Jurkat, Clone E6-1 (cell line): ENCODE results near the gene C1QTNF8.

Experiments used
- DNase-seq: peaks from one replicate; pipeline ENCODE4 v3.0.0-alpha.2; 2011; ENCODE audit warnings: low read depth, low spot score
- H3K4me3 ChIP-seq: 2 replicates; pipeline ENCODE4 v1.5.1; 2011; ENCODE audit warnings: mild to moderate bottlenecking, low read length, control low read depth, moderate library complexity

Gene C1QTNF8

DNA sequence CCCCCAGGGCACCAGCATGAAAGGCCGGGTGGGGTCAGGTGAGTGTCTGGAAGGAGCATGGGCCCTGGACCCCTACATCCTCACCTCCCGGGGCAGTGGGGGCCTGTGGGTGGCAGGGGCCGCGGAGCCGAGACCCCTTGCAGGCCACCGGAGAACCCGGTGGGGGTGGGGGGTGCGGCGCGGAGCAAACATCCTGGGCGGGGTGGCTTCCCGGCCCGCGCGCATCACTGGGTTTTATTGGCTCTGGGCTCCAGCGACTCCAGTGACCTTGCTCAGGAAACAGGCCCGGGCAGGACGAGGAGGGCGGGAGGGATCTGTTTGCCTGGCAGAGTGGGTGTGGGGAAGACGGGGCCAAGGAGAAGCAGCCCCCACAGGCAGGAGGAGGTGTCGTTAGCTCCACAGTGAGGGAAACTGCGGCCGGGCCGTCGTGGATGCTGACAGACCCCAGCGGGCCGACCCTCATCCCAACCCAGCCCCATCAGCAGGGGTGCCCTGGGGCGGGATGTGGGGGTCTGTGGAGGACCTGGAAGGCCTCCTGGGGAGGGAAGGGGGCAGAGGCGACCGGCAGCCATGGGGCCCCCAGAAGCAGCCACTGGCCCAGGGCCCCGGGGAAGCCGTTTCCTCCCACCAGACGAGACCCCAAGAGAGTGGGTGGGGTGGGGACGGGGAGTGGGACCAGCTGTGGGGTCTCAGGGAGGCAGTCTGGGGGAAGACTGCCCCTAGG is 12.9 kb downstream of the C1QTNF8 start:
- no peak for DNase-seq
- no peak overlapping the region for H3K4me3 ChIP-seq

DNA sequence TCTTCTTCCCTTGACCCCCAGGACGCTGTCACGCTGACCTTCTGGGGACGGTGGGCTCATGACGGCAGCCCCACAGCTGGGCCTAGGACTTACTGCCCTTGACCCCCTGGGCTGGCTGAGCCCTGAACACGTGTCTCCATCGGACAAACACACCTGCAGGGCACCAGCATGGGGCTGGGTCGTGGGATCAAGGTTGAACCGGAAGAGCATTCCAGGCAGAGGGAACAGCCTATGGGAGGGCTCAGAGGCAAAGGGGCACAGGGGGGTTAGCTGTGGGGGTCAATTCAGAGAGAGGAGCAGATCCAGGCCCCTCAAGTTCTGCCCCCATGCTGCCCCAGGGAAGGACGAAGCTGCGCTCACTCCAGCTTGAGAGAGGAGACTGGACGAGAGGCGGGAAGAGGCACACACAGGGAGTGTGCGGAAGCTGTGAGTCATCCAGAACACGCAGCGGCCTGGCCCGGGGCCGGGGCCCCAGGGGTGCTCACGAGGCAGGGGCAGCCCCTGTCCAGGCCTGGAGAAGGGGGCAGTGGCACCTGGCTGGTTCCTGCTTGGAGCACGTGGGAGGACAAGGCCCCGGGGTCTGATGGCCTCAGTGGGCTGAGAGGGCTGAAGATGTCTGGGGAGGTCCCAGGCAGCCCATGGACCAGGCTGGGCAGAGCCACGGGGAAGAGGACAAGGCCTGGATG is 13.6 kb downstream of the C1QTNF8 start:
- no peak overlapping the region for H3K4me3 ChIP-seq
- DNase-seq, result no peak

GRCh38 chr16:1081734-1082265 is 14.2 kb downstream of the C1QTNF8 start:
- no peak overlapping the region for H3K4me3 ChIP-seq

GRCh38 chr16:1080801-1081733 is 15.0 kb downstream of the C1QTNF8 start:
- no peak for DNase-seq

More at GRCh38 chr16:1081734-1082265, 14.2 kb downstream of the C1QTNF8 start:
- no peak for DNase-seq

DNA sequence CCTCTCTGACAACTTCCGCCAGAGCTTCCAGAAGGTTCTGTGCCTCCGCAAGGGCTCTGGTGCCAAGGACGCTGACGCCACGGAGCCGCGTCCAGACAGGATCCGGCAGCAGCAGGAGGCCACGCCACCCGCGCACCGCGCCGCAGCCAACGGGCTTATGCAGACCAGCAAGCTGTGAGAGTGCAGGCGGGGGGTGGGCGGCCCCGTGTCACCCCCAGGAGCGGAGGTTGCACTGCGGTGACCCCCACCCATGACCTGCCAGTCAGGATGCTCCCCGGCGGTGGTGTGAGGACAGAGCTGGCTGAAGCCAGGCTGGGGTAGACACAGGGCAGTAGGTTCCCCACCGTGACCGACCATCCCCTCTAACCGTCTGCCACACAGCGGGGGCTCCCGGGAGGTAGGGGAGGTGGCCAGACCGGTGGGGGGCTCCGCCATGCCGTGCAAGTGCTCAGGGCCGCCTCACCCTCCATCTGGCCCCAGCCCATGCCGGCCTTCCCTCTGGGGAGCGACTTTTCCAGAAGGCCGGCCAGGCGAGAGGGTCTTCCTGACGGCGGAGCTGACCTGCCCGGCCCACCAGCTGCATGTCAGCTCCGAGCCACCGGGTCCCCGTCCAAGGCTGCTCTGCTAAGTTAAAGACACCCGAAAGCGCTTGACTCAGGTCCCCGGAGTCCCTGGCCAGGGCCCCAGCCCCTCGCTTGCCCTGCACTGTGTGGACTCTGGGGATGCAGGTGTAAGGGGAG is 16.1 kb downstream of the C1QTNF8 start:
- no peak overlapping the region for H3K4me3 ChIP-seq
- DNase-seq, result no peak

More at GRCh38 chr16:1080801-1081733, 15.0 kb downstream of the C1QTNF8 start:
- H3K4me3 ChIP-seq, result no peak overlapping the region

DNA sequence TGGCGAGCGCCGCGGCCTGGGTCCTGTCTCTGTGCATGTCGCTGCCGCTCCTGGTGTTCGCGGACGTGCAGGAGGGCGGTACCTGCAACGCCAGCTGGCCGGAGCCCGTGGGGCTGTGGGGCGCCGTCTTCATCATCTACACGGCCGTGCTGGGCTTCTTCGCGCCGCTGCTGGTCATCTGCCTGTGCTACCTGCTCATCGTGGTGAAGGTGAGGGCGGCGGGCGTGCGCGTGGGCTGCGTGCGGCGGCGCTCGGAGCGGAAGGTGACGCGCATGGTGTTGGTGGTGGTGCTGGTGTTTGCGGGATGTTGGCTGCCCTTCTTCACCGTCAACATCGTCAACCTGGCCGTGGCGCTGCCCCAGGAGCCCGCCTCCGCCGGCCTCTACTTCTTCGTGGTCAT is 16.7 kb downstream of the C1QTNF8 start:
- no peak for DNase-seq
- no peak overlapping the region for H3K4me3 ChIP-seq

DNA sequence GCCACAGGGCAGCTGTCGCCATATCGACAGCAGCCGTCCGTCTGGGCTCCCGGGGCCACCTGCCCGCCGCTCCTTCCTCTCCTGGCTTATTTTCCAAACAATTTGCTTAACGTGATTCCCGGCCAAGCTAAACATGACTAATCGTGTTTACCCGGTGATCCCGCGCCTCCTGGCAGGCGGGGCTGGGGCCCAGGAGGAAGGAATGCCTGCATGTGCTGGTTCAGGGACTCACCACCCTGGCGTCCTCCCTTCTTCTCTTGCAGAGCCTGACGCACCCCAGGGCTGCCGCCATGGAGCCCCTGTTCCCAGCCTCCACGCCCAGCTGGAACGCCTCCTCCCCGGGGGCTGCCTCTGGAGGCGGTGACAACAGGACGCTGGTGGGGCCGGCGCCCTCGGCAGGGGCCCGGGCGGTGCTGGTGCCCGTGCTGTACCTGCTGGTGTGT is 17.4 kb downstream of the C1QTNF8 start:
- no peak overlapping the region for H3K4me3 ChIP-seq

GRCh38 chr16:1077877-1078578 is 18.0 kb downstream of the C1QTNF8 start:
- H3K4me3 ChIP-seq, result no peak overlapping the region
- no peak for DNase-seq

More for the DNA sequence above, 17.4 kb downstream of the C1QTNF8 start:
- DNase-seq, result no peak

DNA sequence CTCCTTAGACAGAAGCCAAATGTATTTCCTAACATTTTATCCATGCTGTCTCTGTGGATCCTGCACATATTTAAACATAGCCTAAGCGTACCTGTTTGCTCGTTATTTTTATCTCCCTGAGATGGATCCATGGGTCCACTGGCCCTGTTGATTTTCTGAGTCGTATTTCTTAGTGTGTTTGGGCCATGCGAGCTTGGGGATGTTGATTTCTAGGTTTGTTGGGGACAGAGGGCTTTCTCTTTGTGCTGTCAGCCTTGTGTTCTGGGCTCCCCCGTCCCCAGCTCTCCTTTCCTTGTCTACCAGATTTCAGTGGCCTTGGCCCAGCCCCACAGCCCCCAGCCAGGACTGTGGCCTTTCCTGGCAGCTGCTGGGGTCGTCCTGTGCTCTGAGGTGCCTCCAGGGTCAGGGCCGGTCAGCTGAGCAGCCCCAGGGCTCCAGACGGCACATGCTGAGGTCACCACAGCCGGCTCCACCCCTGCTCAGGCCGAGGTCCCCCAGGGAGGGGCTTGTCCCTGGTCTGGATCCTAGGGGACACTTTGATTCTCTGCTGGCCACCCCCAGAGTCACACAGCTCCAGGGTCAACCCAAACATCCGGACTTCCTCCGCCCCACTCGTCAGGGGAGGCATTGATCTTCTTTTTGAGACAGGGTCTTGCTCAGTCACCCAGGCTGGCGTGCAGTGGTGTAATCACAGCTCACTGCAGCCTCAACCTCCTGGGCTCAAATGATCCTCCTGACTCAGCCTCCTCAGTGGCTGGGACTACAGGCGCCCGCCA is 19.1 kb downstream of the C1QTNF8 start:
- H3K4me3 ChIP-seq, result no peak overlapping the region
- DNase-seq, result no peak

- H3K4me3 ChIP-seq, result no peak overlapping the region
- DNase-seq, result no peak
Measured at GRCh38 chr16:1075546-1075945, 20.5 kb downstream of the C1QTNF8 start.

- H3K4me3 ChIP-seq, result no peak overlapping the region
- no peak for DNase-seq
Measured at GRCh38 chr16:1074379-1074649, 21.7 kb downstream of the C1QTNF8 start.

GRCh38 chr16:1073566-1074378 is 22.3 kb downstream of the C1QTNF8 start:
- no peak overlapping the region for H3K4me3 ChIP-seq
- no peak for DNase-seq

GRCh38 chr16:1073262-1073558 is 22.8 kb downstream of the C1QTNF8 start:
- no peak overlapping the region for H3K4me3 ChIP-seq
- DNase-seq, result no peak

DNA sequence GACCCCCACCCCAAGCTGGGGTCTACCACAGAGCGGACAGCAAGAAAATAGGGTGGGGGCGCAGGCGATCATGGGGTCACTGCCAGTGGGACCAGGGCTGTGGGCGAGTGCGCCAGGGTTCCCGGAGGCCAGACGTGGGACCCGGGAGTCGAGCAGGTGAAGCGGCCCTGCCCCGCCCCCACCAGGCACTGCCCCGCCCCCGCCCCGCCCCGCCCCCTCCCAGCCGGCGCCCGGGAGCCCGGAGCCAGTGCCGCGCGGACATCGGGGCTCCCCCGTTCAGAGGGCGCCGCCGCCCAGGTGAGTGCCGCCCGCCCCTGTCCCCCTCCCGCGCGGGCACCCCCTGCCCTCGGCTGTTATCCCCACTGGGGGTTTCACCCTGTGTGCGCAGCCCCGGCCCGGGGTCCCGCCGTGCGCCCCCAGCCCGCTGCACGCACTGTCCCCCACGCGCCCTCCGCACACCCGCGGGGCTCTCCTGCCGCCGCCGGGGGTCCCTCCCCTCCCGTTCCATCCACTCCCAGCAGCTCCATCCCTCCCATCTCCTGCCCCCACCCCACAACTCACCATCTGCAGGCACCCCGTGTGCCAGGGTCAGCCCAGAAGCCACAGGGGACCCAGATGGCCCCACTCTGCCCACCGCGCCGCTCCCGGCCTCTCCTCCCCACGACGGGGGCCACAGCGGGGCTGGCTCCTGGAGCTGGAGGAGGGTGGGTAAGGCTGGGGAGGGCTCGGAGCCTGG is 23.4 kb downstream of the C1QTNF8 start, which contains the start of gene SSTR5:
Gene SSTR5, plus strand, starts transcription at position 222 of the 736 bp plus-strand sequence. CDS start 6,122 bp downstream, outside the sequence.
- H3K4me3 ChIP-seq, result no peak within 1 kb of the TSS
- DNase-seq, result no peak

GRCh38 chr16:1071561-1072225 is 24.4 kb downstream of the C1QTNF8 start:
- H3K4me3 ChIP-seq, result no peak overlapping the region
- DNase-seq, result no peak
